ENCODE measurements around the gene ACY1. TPM values are rescaled to one million over a fixed set of nuclear protein-coding genes. Genes with fewer than 3 reads are reported as not detected.

The ACY1 gene
- total and polyA plus RNA-seq, 10 of the 15 experiments (the other 5 are each of a cell fraction or from before 2014, with no cell fraction given): 18.5 to 42.2 (median 27.8) TPM

DNA sequence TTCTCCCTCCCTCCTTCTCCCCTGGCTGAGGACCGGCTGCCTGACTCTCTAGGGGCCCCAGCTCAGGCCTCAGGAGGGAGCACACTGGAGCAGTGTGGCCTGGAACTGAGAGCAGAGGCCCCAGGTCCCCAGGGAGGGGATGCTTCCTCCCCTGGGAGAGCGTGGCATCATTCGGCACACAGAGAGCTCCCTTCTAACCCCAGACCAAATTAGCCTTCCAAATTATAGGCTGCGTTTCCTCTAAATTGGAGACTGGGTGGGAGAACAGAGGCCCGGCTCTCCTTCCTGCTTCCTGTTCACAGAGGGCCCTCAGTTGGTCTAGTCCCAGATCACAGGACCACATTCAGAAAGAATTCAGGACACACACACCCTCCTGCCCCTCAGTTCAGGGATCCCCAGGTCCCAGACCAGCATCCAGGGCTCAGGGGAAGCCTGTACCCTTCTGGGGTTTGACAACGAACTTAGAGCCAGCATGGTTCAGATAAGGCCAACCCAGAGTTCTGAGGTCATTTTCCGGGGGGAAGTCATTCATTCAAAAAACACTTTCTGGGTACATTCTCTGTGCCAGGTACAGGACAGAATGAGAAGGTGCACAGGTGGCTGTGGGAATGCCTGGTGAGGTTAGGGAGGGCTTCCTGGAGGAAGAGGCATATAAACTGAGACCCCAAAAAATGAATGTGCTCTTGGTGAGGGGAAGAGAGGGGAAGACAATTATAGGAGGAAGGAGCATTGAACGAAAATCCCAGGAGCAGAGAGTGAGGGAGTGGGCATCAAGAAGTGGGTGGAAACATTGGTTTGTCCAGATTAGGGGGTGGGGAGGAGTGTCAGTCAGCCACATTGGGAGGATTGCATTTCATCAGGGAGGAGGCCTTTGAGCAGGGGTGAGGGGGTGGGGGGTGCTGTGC lies 40.8 kb downstream of the ACY1 start:
- no peak overlapping the region for H3K4me3 ChIP-seq
- no peaks in the 10 kb centered on the region for H3K9me3 ChIP-seq (replicated peaks; ENCODE audit: control insufficient read depth, insufficient read depth, low read length)
- intact Hi-C loops (cut with micrococcal nuclease; ENCODE audit: unreplicated experiment): loop anchor here (1.0 kb wide), 1 partner anchor 28 kb away; no protein-coding TSS in a partner anchor
- FAIRE-seq: peak; percentile 76
- DNase-seq (ENCODE audit: low read depth, low spot score): peak; percentile 81
- no peaks in the 10 kb centered on the region for H4K20me1 ChIP-seq (ENCODE audit: control insufficient read depth, insufficient read depth)
- peak; percentile 87 for ATAC-seq
- POLR2A ChIA-PET: interaction anchor here (0.6 to 2.3 kb wide), 16 partner anchors 7 to 229 kb away, joined by 3 to 21 read pairs (median 5); partner anchors contain the start of gene DUSP7
- H3K36me3 ChIP-seq (ENCODE audit: control insufficient read depth in 2 of 2, insufficient read depth in 2 of 2, low read length in 1 of 2): no peaks in the 10 kb centered on the region
- RAD21 ChIA-PET (ENCODE audit: unreplicated experiment): interaction anchor here (0.9 to 7.1 kb wide), 15 partner anchors 9 to 179 kb away, joined by 3 to 70 read pairs (median 6); partner anchors contain the start of gene DUSP7
- no peaks in the 10 kb centered on the region for H3K79me2 ChIP-seq (ENCODE audit: control insufficient read depth, insufficient read depth, low read length)
- CTCF ChIA-PET: interaction anchor here (0.7 to 2.3 kb wide), 16 partner anchors 9 to 121 kb away, joined by 3 to 30 read pairs (median 6); partner anchors contain the start of genes DUSP7 and RRP9
- H3K4me1 ChIP-seq (ENCODE audit: control insufficient read depth, insufficient read depth, low read length): peaks cover 18% of the 10 kb centered on the region
- no TSS peak for BruUV-seq (replicated peaks)
- in situ Hi-C loops (cut with MboI): no loop called here
- peak overlapping the region; percentile 55 for H3K27ac ChIP-seq (ENCODE audit: control insufficient read depth, insufficient read depth)
- peak overlapping the region; percentile 24; the same call in 1 of the 2 replicates for H3K9ac ChIP-seq (ENCODE audit: control insufficient read depth, insufficient read depth, low read length)
- H3K4me2 ChIP-seq (ENCODE audit: control insufficient read depth, insufficient read depth): peak overlapping the region; percentile 63
- WGBS (ENCODE audit: insufficient coverage, insufficient replicate concordance, low lambda C conversion rate, missing lambda C conversion rate): 8% methylated on average over 7 of the region's 8 CpGs
- SMC1A ChIA-PET (ENCODE audit: uncharacterized antibody, unreplicated experiment): interaction anchor here (0.7 to 12.8 kb wide), 12 partner anchors 8 to 97 kb away, joined by 3 to 116 read pairs (median 6); partner anchors contain the start of gene DUSP7
- H2AFZ ChIP-seq (ENCODE audit: control insufficient read depth, low read depth, low read length): peak overlapping the region; percentile 72
- H3K27me3 ChIP-seq (replicated peaks in 1 of 2; ENCODE audit: control insufficient read depth in 2 of 2, insufficient read depth in 2 of 2, low read length in 1 of 2): no peaks in the 10 kb centered on the region
- TF ChIP-seq IRF4 (IDR thresholded peaks at IDR 0.05; ENCODE audit: low read depth, low read length) (peak; percentile 69; the same call in 1 of the 2 replicates), MEF2A (IDR thresholded peaks at IDR 0.05; ENCODE audit: insufficient read depth, low read depth, low read length) (peak; percentile 32; the same call in 1 of the 2 replicates), BACH1 (IDR thresholded peaks at IDR 0.05; ENCODE audit: borderline replicate concordance) (peak; percentile 54; the same call in 1 of the 2 replicates), HDGF (IDR thresholded peaks at IDR 0.05) (peak; percentile 57; the same call in 1 of the 2 replicates), SPI1 (IDR thresholded peaks at IDR 0.05; ENCODE audit: borderline replicate concordance, insufficient read depth, low read depth, low read length) (peak; percentile 28; the same call in 1 of the 2 replicates), SMAD1 (IDR thresholded peaks at IDR 0.05; ENCODE audit: low read depth, partially characterized antibody) (peak; percentile 60), MYC (IDR thresholded peaks at IDR 0.05; ENCODE audit: insufficient read depth, insufficient read length, insufficient replicate concordance, low read length, severe bottlenecking) (no peak), ZNF274 (IDR thresholded peaks at IDR 0.05; ENCODE audit: insufficient read depth, insufficient read length) (no peak), ATF3 (IDR thresholded peaks at IDR 0.05; ENCODE audit: borderline replicate concordance, extremely low read depth, low read depth, low read length) (no peak), LARP7 (IDR thresholded peaks at IDR 0.05) (no peak), BCL11A (IDR thresholded peaks at IDR 0.05; ENCODE audit: low read depth, low read length) (peak; percentile 81), KAT2A (conservative IDR thresholded peaks at IDR 0.05; ENCODE audit: control insufficient read depth, low read depth, low read length) (no peak), SP1 (IDR thresholded peaks at IDR 0.05; ENCODE audit: low read depth, low read length) (peak; percentile 63), POU2F2 (IDR thresholded peaks at IDR 0.05; ENCODE audit: borderline replicate concordance, low read depth, low read length) (peak; percentile 47; the same call in 1 of the 3 replicates), YBX1 (IDR thresholded peaks at IDR 0.05) (peak; percentile 99), SMARCA5 (IDR thresholded peaks at IDR 0.05) (0 out of 2 replicates have a peak, but pooled peaks have one; percentile 63)
- TF ChIP-seq, protein P1, sequence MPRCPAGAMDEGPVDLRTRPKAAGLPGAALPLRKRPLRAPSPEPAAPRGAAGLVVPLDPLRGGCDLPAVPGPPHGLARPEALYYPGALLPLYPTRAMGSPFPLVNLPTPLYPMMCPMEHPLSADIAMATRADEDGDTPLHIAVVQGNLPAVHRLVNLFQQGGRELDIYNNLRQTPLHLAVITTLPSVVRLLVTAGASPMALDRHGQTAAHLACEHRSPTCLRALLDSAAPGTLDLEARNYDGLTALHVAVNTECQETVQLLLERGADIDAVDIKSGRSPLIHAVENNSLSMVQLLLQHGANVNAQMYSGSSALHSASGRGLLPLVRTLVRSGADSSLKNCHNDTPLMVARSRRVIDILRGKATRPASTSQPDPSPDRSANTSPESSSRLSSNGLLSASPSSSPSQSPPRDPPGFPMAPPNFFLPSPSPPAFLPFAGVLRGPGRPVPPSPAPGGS (IDR thresholded peaks at IDR 0.05; ENCODE audit: borderline replicate concordance, insufficient read depth, low read depth, low read length, poor library complexity, severe bottlenecking): peak; percentile 99
- TF ChIP-seq, protein P2, sequence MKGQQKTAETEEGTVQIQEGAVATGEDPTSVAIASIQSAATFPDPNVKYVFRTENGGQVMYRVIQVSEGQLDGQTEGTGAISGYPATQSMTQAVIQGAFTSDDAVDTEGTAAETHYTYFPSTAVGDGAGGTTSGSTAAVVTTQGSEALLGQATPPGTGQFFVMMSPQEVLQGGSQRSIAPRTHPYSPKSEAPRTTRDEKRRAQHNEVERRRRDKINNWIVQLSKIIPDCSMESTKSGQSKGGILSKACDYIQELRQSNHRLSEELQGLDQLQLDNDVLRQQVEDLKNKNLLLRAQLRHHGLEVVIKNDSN (IDR thresholded peaks at IDR 0.05; ENCODE audit: borderline replicate concordance, extremely low read length, insufficient read depth, low read depth, low read length): no peak
- TF ChIP-seq, protein P3, sequence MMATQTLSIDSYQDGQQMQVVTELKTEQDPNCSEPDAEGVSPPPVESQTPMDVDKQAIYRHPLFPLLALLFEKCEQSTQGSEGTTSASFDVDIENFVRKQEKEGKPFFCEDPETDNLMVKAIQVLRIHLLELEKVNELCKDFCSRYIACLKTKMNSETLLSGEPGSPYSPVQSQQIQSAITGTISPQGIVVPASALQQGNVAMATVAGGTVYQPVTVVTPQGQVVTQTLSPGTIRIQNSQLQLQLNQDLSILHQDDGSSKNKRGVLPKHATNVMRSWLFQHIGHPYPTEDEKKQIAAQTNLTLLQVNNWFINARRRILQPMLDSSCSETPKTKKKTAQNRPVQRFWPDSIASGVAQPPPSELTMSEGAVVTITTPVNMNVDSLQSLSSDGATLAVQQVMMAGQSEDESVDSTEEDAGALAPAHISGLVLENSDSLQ (IDR thresholded peaks at IDR 0.05): peak; percentile 49; the same call in 1 of the 2 replicates

Measured in GM12878 (cell line).